NCI-H2196 (cell line): ENCODE results near the gene UMODL1.
"Not testable (repeated sequence)": the region's sequence is repeated elsewhere in the genome, so short reads cannot be mapped to it uniquely, and the experiment has no call there.

Experiments
- DNase-seq: peaks from one replicate; lab custom pipeline; 2025; ENCODE audit not compliant: unreplicated experiment; lab: John Stamatoyannopoulos, UW

The UMODL1 gene

GRCh38 chr21:42112857-42113256 lies 41.7 kb downstream of the UMODL1 start:
- DNase-seq = no peak

GRCh38 chr21:42113926-42114409 lies 42.9 kb downstream of the UMODL1 start:
- no peak for DNase-seq

- DNase-seq = no peak
Observed at GRCh38 chr21:42114646-42115045, 43.5 kb downstream of the UMODL1 start.

GRCh38 chr21:42115136-42115683 lies 44.1 kb downstream of the UMODL1 start:
- DNase-seq = no peak

GRCh38 chr21:42116551-42116950 lies 45.4 kb downstream of the UMODL1 start:
- not testable (repeated sequence) for DNase-seq

GRCh38 chr21:42117229-42117966 lies 46.3 kb downstream of the UMODL1 start:
- peak; percentile 81 for DNase-seq

GRCh38 chr21:42117967-42118780 lies 47.1 kb downstream of the UMODL1 start:
- DNase-seq = no peak

GRCh38 chr21:42118901-42119300 lies 47.8 kb downstream of the UMODL1 start:
- DNase-seq = no peak

- DNase-seq = peak; percentile 84
Observed at GRCh38 chr21:42120101-42120902, 49.2 kb downstream of the UMODL1 start.

- DNase-seq = no peak
Observed at GRCh38 chr21:42120903-42121535, 49.9 kb downstream of the UMODL1 start.

GRCh38 chr21:42121794-42122193 lies 50.7 kb downstream of the UMODL1 start:
- DNase-seq = peak; percentile 55

GRCh38 chr21:42122398-42122797 lies 51.3 kb downstream of the UMODL1 start:
- no peak for DNase-seq

- DNase-seq = peak; percentile 53
Observed at GRCh38 chr21:42122808-42123207, 51.7 kb downstream of the UMODL1 start.

- DNase-seq = no peak
Observed at GRCh38 chr21:42123219-42123908, 52.2 kb downstream of the UMODL1 start.

GRCh38 chr21:42124081-42124480 lies 53.0 kb downstream of the UMODL1 start:
- no peak for DNase-seq

GRCh38 chr21:42124826-42125570 lies 53.9 kb downstream of the UMODL1 start:
- no peak for DNase-seq

GRCh38 chr21:42125571-42126544 lies 54.7 kb downstream of the UMODL1 start:
- peak; percentile 73 for DNase-seq
